SK-N-SH (cell line): ENCODE data around the gene PCNX1. TPM values are rescaled to one million over a fixed set of nuclear protein-coding genes. Genes with fewer than 3 reads are reported as not detected.

Source experiments
- CTCF ChIA-PET: fragments of 300-600, 350-600 bp; formaldehyde crosslinking; extraction: SDS; loops from one replicate; lab custom pipeline; 2021; lab: Yijun Ruan, JAX
- POLR2A ChIA-PET: fragments of 350-600 bp; sonication (Branson Sonifier 250); formaldehyde crosslinking; extraction: SDS; loops from one replicate; lab custom pipeline; 2020; ENCODE audit warnings: antibody characterized with exemption, inconsistent platforms; lab: Yijun Ruan, JAX
- DNase-seq: peaks from one replicate; pipeline ENCODE4 v3.0.0; 2012
- H2AFZ ChIP-seq: fragments of 200-600 bp; sonication (generic); 2 replicates; pipeline ENCODE4 v1.8.1; 2016; ENCODE audit warnings: antibody characterized with exemption, mild to moderate bottlenecking, low read depth
- H3F3A ChIP-seq: fragments of 200-600 bp; sonication (generic); replicated peaks from 2 replicates; pipeline ENCODE3; 2016; ENCODE audit warnings: antibody characterized with exemption, mild to moderate bottlenecking; ENCODE audit not compliant: insufficient read depth
- H3K27ac ChIP-seq, 2 experiments: fragments of 200-500 bp in 1 of 2; fragments of 200-600 bp in 1 of 2; sonication (Bioruptor generic) in 1 of 2; sonication (generic), shearing (Covaris generic) in 1 of 2; 2 replicates each; pipeline versions ENCODE4 v1.5.1 to v1.6.1; 2014 to 2016; ENCODE audit warnings: low read depth in 2 of 2, inconsistent platforms in 1 of 2, low read length in 1 of 2, mild to moderate bottlenecking in 1 of 2, mixed read lengths in 1 of 2
- H3K27me3 ChIP-seq: fragments of 200-600 bp; sonication (generic), shearing (Covaris generic); 2 replicates; pipeline ENCODE4 v1.6.1; 2016; ENCODE audit warnings: mixed run types; ENCODE audit not compliant: insufficient read depth
- H3K36me3 ChIP-seq, 2 experiments: fragments of 200-500 bp in 1 of 2; fragments of 200-600 bp in 1 of 2; sonication (Bioruptor generic) in 1 of 2; sonication (generic) in 1 of 2; replicated peaks in 1 of 2; 2 replicates each; pipeline versions ENCODE3 to v1.5.1; 2014 to 2016; ENCODE audit warnings: low read length in 1 of 2, mild to moderate bottlenecking in 1 of 2; ENCODE audit not compliant: insufficient read depth in 2 of 2, control insufficient read depth in 1 of 2
- H3K4me1 ChIP-seq, 2 experiments: fragments of 200-500 bp in 1 of 2; fragments of 200-600 bp in 1 of 2; sonication (Bioruptor generic) in 1 of 2; sonication (generic), shearing (Covaris generic) in 1 of 2; 2 replicates each; pipeline versions ENCODE4 v1.5.1 to v1.6.1; 2014 to 2016; ENCODE audit warnings: low read depth in 1 of 2, low read length in 1 of 2, mixed run types in 1 of 2; ENCODE audit not compliant: insufficient read depth in 2 of 2, control insufficient read depth in 1 of 2
- H3K4me2 ChIP-seq: fragments of 200-600 bp; sonication (generic), shearing (Covaris generic); 2 replicates; pipeline ENCODE4 v1.6.1; 2017; ENCODE audit warnings: mixed run types
- H3K4me3 ChIP-seq, 2 experiments: fragments of 200-500 bp in 1 of 2; fragments of 200-600 bp in 1 of 2; sonication (Bioruptor generic) in 1 of 2; sonication (generic), shearing (Covaris generic) in 1 of 2; 2 replicates each; pipeline versions ENCODE4 v1.5.1 to v1.8.1; 2014 to 2016; ENCODE audit warnings: low read depth in 2 of 2, inconsistent platforms in 1 of 2, low read length in 1 of 2, mild to moderate bottlenecking in 1 of 2, mixed read lengths in 1 of 2, moderate library complexity in 1 of 2
- H3K79me2 ChIP-seq: fragments of 200-600 bp; sonication (generic); 2 replicates; pipeline ENCODE4 v1.8.1; 2017; ENCODE audit warnings: mild to moderate bottlenecking; ENCODE audit not compliant: insufficient read depth
- H3K9ac ChIP-seq: fragments of 200-600 bp; sonication (generic); 2 replicates; pipeline ENCODE4 v1.6.1; 2017; ENCODE audit warnings: mixed run types
- H3K9me2 ChIP-seq: fragments of 200-600 bp; sonication (generic); 2 replicates; pipeline ENCODE4 v1.6.1; 2017; ENCODE audit warnings: mixed run types
- H3K9me3 ChIP-seq: fragments of 200-600 bp; sonication (generic); 2 replicates; pipeline ENCODE4 v1.6.1; 2017; ENCODE audit warnings: mixed run types, mild to moderate bottlenecking, moderate library complexity
- H4K20me1 ChIP-seq: fragments of 200-600 bp; sonication (generic); 2 replicates; pipeline ENCODE4 v1.6.1; 2017; ENCODE audit warnings: mild to moderate bottlenecking, mixed run types; ENCODE audit not compliant: insufficient read depth
- CHD2 ChIP-seq: fragments of 150-350 bp; IDR thresholded peaks from 2 replicates; pipeline ENCODE4 v1.6.1; 2018; ENCODE audit warnings: low read length; ENCODE audit not compliant: partially characterized antibody
- ELF1 ChIP-seq: IDR thresholded peaks from 2 replicates; pipeline ENCODE4 v1.4.0; 2012
- EP300 ChIP-seq, 2 experiments: IDR thresholded peaks; 2 replicates each; pipeline versions ENCODE4 v1.4.0 to v1.6.1; 2012; ENCODE audit warnings: borderline replicate concordance in 1 of 2, low read depth in 1 of 2, low read length in 1 of 2
- FOSL2 ChIP-seq: IDR thresholded peaks from 2 replicates; pipeline ENCODE4 v1.4.0; 2012; ENCODE audit warnings: low read depth, mild to moderate bottlenecking, moderate library complexity, borderline replicate concordance
- FOXM1 ChIP-seq: IDR thresholded peaks from 2 replicates; pipeline ENCODE4 v1.4.0; 2012; ENCODE audit warnings: low read depth, mild to moderate bottlenecking
- GATA2 ChIP-seq: sonication (generic); formaldehyde crosslinking; IDR thresholded peaks from 2 replicates; pipeline ENCODE4 v1.5.0; 2020; ENCODE audit warnings: mild to moderate bottlenecking, missing genetic modification reagents
- JUND ChIP-seq: IDR thresholded peaks from 2 replicates; pipeline ENCODE4 v1.4.0; 2012
- MEF2A ChIP-seq: IDR thresholded peaks from 2 replicates; pipeline ENCODE4 v1.4.0; 2012; ENCODE audit warnings: low read depth, borderline replicate concordance
- RXRA ChIP-seq: IDR thresholded peaks from 2 replicates; pipeline ENCODE4 v1.4.0; 2012; ENCODE audit warnings: low read depth, mild to moderate bottlenecking, borderline replicate concordance
- TCF12 ChIP-seq: IDR thresholded peaks from 2 replicates; pipeline ENCODE4 v1.4.0; 2012
- TEAD4 ChIP-seq: IDR thresholded peaks from 2 replicates; pipeline ENCODE4 v1.4.0; 2012; ENCODE audit warnings: mild to moderate bottlenecking, borderline replicate concordance; ENCODE audit not compliant: insufficient read depth
- WGBS: methylation state at CpG from one replicate; pipeline ENCODE4 v1.1.6; 2017; ENCODE audit warnings: low lambda C conversion rate; 5-methylcytosine and 5-hydroxymethylcytosine counted together
- polyA plus RNA-seq, 3 experiments: library from polyadenylated mRNA; depleted of rRNA; stranded (reverse); fragments of >200 nt; gene quantifications; 2 replicates each; pipeline ENCODE4 v1.2.3, GENCODE V29; 2012
- TF ChIP-seq, protein P1 (sequence below): fragments of 150-350 bp; IDR thresholded peaks from 2 replicates; pipeline ENCODE4 v1.6.1; 2017; ENCODE audit warnings: antibody characterized with exemption, low read length, low read depth, borderline replicate concordance
- TF ChIP-seq, protein P2 (sequence below): IDR thresholded peaks from 2 replicates; pipeline ENCODE4; 2012

The PCNX1 gene
- polyA plus RNA-seq, 1 of the 3 experiments (the other 2 are of a cell fraction) = 9.4 TPM

- Histone ChIP-seq H3K36me3 (no peaks in the 10 kb centered on the region), H3K79me2 (no peaks in the 10 kb centered on the region), H3K27me3 (no peaks in the 10 kb centered on the region), H4K20me1 (no peaks in the 10 kb centered on the region), H3F3A (peaks cover 22% of the 10 kb centered on the region), H3K9ac (peak overlapping the region; percentile 55; the same call in 1 of the 2 replicates), H3K9me3 (no peaks in the 10 kb centered on the region), H3K4me1 (peaks cover 4 to 13% of the 10 kb centered on the region in 2 experiments; a peak in 2 of 4 replicates), H3K4me2 (no peak overlapping the region), H3K9me2 (no peaks in the 10 kb centered on the region), H3K4me3 (no peak overlapping the region), H3K27ac (peak overlapping the region in 1 of 2 experiments; percentile 73; a peak in 2 of 4 replicates), H2AFZ (no peak overlapping the region)
- no peak for DNase-seq
- POLR2A ChIA-PET = no interaction called here
- TF ChIP-seq, protein P1, sequence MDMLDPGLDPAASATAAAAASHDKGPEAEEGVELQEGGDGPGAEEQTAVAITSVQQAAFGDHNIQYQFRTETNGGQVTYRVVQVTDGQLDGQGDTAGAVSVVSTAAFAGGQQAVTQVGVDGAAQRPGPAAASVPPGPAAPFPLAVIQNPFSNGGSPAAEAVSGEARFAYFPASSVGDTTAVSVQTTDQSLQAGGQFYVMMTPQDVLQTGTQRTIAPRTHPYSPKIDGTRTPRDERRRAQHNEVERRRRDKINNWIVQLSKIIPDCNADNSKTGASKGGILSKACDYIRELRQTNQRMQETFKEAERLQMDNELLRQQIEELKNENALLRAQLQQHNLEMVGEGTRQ = no peak
- TF ChIP-seq FOSL2 (0 out of 2 replicates have a peak, but pooled peaks have one; percentile 15), FOXM1 (peak; percentile 13; the same call in 1 of the 2 replicates)
- CTCF ChIA-PET = interaction anchor here (1.0 to 15.9 kb wide), 5 partner anchors 24 to 713 kb away, joined by 3 to 198 read pairs (median 11); partner anchors contain the start of gene SIPA1L1
- 75% methylated on average over 4 of the region's 4 CpGs for WGBS
Observed at GRCh38 chr14:71141701-71142374, 234.6 kb downstream of the PCNX1 start.

DNA sequence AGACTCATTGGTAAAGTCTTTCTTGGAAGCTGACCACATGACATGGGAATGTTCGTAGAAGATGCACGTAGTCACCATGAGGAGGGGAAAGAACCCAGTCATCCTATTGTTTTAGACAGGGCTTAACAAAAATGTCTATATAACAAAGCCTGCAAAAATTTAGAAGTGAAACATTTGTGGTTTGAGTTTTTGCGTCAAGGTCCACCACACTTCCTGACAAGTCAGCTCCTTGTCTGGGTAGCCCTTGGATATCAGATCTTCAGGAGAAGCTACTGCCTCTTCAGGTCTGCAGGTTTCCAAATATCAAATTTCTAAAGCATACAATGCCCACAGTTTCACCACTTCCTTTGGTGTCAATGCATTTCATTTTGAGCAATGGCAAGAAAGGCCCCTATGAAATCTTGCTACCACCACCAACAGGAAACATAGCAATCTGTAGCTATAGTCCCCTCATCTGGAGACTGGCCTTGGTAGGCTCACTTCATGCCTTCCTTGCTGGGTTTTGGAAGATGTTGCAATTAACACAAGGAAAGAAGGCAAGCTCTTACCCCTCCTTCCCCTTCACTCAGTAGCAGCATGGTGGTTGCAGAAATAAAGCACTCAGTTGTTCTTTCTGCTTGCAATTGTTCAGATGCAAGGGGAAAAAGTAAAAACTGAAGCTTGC, 235.2 kb downstream of the PCNX1 start:
- WGBS = 21% methylated on average over 3 of the region's 3 CpGs
- Histone ChIP-seq H3K4me3 (no peak overlapping the region), H2AFZ (no peak overlapping the region), H3K4me1 (peaks cover 4 to 13% of the 10 kb centered on the region in 2 experiments; a peak in 2 of 4 replicates), H3K27ac (peak overlapping the region in 1 of 2 experiments; percentile 73; a peak in 2 of 4 replicates), H3K4me2 (peak overlapping the region; percentile 25; the same call in 1 of the 2 replicates), H3K36me3 (no peaks in the 10 kb centered on the region), H3K9me2 (no peaks in the 10 kb centered on the region), H3K27me3 (no peaks in the 10 kb centered on the region), H4K20me1 (no peaks in the 10 kb centered on the region), H3K79me2 (no peaks in the 10 kb centered on the region), H3K9ac (peak overlapping the region; percentile 55; the same call in 1 of the 2 replicates), H3K9me3 (no peaks in the 10 kb centered on the region), H3F3A (peaks cover 22% of the 10 kb centered on the region)
- peak in 1 of 2 experiments; percentile 80; a peak in 2 of 4 replicates for TF ChIP-seq EP300 (IDR thresholded peaks at IDR 0.05; ENCODE audit: borderline replicate concordance in 1 of 2, low read depth in 1 of 2, low read length in 1 of 2)
- TF ChIP-seq, protein P2, sequence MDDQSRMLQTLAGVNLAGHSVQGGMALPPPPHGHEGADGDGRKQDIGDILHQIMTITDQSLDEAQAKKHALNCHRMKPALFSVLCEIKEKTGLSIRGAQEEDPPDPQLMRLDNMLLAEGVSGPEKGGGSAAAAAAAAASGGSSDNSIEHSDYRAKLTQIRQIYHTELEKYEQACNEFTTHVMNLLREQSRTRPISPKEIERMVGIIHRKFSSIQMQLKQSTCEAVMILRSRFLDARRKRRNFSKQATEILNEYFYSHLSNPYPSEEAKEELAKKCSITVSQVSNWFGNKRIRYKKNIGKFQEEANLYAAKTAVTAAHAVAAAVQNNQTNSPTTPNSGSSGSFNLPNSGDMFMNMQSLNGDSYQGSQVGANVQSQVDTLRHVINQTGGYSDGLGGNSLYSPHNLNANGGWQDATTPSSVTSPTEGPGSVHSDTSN = peak; percentile 70
- peak; percentile 57; the same call in 1 of the 2 replicates for TF ChIP-seq JUND
- TF ChIP-seq RXRA = peak; percentile 9; the same call in 1 of the 2 replicates
- no peak for TF ChIP-seq ELF1
- TF ChIP-seq GATA2 (CRISPR knock-in tag) = no peak
- TF ChIP-seq TCF12 = peak; percentile 67
- TF ChIP-seq TEAD4 = peak; percentile 75
- peak; percentile 57; the same call in 1 of the 2 replicates for TF ChIP-seq MEF2A
- TF ChIP-seq FOSL2 = peak; percentile 31; the same call in 1 of the 2 replicates
- no peak for TF ChIP-seq CHD2
- CTCF ChIA-PET = interaction anchor here (1.0 to 15.9 kb wide), 5 partner anchors 24 to 712 kb away, joined by 3 to 198 read pairs (median 11); partner anchors contain the start of gene SIPA1L1
- DNase-seq = no peak
- POLR2A ChIA-PET = no interaction called here
